ENCODE results near the gene LHX1. TPM values are rescaled to one million over a fixed set of nuclear protein-coding genes. Genes with fewer than 3 reads are reported as not detected.

Gene LHX1
- total and polyA plus RNA-seq, 9 of the 15 experiments (the other 6 are each of a cell fraction or from before 2014, with no cell fraction given): 0.05 to 0.64 (median 0.07) TPM; not detected in 6

GRCh38 chr17:36948717-36949460 is 11.6 kb downstream of the LHX1 start, which contains the start of gene AATF (continued):
- TF ChIP-seq NR2C2 (CRISPR knock-in tag; IDR thresholded peaks at IDR 0.05) (no peak), NR2C2 (tag; IDR thresholded peaks at IDR 0.05) (peak; percentile 10; the same call in 1 of the 2 replicates), RFX7 (CRISPR knock-in tag; IDR thresholded peaks at IDR 0.05) (no peak), PURB (CRISPR knock-in tag; IDR thresholded peaks at IDR 0.05; ENCODE audit: low read depth) (no peak), E2F6 (IDR thresholded peaks at IDR 0.05; ENCODE audit: borderline replicate concordance in 1 of 2, extremely low read depth in 1 of 2, insufficient read depth in 1 of 2, insufficient read length in 1 of 2, low read depth in 1 of 2, low read length in 1 of 2, poor library complexity in 1 of 2, severe bottlenecking in 1 of 2) (peak; percentile 100), GABPA (tag; conservative IDR thresholded peaks at IDR 0.05; ENCODE audit: low read depth) (peak; percentile 92), POLR3A (IDR thresholded peaks at IDR 0.05; ENCODE audit: borderline replicate concordance, extremely low read depth, insufficient read depth, insufficient read length) (no peak), ARID2 (IDR thresholded peaks at IDR 0.05) (no peak), IRF2 (CRISPR knock-in tag; IDR thresholded peaks at IDR 0.05) (no peak), CXXC5 (CRISPR knock-in tag; IDR thresholded peaks at IDR 0.05) (peak; percentile 97), NCOA1 (IDR thresholded peaks at IDR 0.05; ENCODE audit: low read depth) (no peak), ZNF253 (CRISPR knock-in tag; conservative IDR thresholded peaks at IDR 0.05) (no peak), ASH1L (IDR thresholded peaks at IDR 0.05; ENCODE audit: borderline replicate concordance, low read depth, partially characterized antibody) (no peak), MAFF (IDR thresholded peaks at IDR 0.05; ENCODE audit: low read length) (no peak), MBD1 (CRISPR knock-in tag; IDR thresholded peaks at IDR 0.05) (no peak), ZNF12 (CRISPR knock-in tag; IDR thresholded peaks at IDR 0.05) (no peak), EHMT2 (IDR thresholded peaks at IDR 0.05) (no peak), ZBTB12 (CRISPR knock-in tag; IDR thresholded peaks at IDR 0.05) (peak; percentile 70; the same call in 1 of the 2 replicates)
- TF ChIP-seq, protein P1, sequence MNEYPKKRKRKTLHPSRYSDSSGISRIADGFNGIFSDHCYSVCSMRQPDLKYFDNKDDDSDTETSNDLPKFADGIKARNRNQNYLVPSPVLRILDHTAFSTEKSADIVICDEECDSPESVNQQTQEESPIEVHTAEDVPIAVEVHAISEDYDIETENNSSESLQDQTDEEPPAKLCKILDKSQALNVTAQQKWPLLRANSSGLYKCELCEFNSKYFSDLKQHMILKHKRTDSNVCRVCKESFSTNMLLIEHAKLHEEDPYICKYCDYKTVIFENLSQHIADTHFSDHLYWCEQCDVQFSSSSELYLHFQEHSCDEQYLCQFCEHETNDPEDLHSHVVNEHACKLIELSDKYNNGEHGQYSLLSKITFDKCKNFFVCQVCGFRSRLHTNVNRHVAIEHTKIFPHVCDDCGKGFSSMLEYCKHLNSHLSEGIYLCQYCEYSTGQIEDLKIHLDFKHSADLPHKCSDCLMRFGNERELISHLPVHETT (CRISPR knock-in tag; conservative IDR thresholded peaks at IDR 0.05 in 1 of 2, IDR thresholded peaks at IDR 0.05 in 1 of 2): no peak; a peak in 1 of 4 replicates
